Glomerular endothelial cell (primary cell): ENCODE measurements around the gene GXYLT1. TPM values are rescaled to one million over a fixed set of nuclear protein-coding genes. Genes with fewer than 3 reads are reported as not detected.
"Not testable (repeated sequence)": the region's sequence is repeated elsewhere in the genome, so short reads cannot be mapped to it uniquely, and the experiment has no call there.

Source experiments
- DNase-seq: peaks from one replicate; pipeline ENCODE4 v3.0.0-alpha.2; 2011; ENCODE audit warnings: low read depth, low spot score; ENCODE audit errors: extremely low read depth
- total RNA-seq: library from RNA; depleted of rRNA; stranded (reverse); fragments of >200 nt; gene quantifications from 2 replicates; pipeline ENCODE4 v1.2.3, GENCODE V29; 2015

Gene GXYLT1, protein sequence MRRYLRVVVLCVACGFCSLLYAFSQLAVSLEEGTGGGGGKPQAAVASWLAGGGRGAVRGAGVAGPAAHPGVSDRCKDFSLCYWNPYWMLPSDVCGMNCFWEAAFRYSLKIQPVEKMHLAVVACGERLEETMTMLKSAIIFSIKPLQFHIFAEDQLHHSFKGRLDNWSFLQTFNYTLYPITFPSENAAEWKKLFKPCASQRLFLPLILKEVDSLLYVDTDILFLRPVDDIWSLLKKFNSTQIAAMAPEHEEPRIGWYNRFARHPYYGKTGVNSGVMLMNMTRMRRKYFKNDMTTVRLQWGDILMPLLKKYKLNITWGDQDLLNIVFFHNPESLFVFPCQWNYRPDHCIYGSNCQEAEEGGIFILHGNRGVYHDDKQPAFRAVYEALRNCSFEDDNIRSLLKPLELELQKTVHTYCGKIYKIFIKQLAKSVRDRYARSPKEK
- 17.7 and 25.7 TPM in 2 replicates for total RNA-seq

DNA sequence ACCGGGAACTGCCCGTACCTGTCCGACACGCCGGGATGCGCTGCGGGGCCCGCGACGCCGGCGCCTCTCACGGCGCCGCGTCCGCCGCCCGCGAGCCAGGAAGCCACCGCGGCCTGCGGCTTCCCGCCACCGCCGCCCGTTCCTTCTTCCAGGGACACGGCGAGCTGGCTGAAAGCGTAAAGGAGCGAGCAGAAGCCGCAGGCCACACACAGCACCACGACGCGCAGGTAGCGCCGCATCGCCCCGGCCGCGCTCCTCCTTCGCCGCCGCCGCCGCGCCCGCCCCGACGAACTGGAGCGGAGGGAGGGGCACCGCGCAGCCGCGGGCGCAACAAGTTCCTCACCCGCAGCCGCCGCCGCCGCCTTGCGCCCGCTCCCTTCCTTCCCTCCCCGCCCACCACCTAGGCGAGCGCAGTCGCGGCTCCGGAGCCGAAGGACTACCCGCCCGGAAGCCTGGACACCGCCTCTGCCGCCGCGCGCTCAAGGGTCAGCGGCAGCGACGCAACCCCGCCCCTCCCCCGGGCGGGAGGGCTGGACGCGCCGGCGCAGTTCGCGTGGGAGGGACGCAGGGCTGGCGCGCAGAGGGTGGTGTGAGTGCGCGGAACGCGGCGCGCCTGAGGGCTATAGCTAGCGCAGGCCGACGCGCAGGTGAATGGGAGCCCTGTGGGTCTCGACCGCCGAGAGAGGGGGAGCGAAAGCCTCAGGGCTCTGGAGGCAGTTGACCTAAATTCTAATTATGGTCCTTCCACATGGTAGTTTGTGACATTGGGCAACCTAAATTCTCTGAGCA is at the start of gene GXYLT1:
TSS of gene GXYLT1 (minus strand) at position 467 of the 789 bp plus-strand sequence. CDS start at position 239, 228 bp downstream.
- DNase-seq: no peak

DNA sequence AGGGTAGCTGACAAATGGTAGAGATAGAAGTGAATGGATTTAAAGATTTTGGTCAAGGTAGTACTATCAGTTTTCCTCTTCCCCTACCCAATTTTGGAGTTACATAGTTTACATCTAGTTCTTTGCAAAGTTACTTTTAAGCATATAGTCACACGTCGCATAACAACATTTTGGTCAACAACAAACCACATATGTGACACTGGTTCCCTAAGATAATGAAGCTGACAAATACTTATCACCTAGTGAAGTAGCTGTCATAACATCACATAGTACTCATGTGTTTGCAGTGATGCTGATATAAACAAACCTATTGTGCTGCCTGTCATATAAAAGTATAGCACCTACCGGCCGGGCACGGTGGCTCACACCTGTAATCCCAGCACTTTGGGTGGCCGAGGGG is 48.0 kb upstream of the GXYLT1 start:
- DNase-seq: no peak

DNA sequence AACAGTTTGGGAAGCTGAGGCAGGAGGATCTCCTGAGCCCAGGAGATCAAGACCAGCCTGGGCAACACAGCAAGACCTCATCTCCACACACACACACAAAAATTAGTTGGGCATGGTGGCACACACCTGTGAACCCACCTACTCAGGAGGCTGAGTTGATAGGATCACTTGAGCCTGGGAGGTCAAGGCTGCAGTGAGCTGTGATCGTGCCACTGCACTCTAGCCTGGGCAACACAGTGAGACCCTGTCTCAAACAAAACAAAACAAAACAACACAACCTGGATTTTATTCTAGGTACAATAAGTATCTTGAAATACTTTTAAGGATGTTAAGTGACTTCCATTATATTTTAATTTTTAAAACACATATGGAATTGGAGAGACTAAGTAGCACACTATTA is 47.6 kb upstream of the GXYLT1 start:
- no peak for DNase-seq

DNA sequence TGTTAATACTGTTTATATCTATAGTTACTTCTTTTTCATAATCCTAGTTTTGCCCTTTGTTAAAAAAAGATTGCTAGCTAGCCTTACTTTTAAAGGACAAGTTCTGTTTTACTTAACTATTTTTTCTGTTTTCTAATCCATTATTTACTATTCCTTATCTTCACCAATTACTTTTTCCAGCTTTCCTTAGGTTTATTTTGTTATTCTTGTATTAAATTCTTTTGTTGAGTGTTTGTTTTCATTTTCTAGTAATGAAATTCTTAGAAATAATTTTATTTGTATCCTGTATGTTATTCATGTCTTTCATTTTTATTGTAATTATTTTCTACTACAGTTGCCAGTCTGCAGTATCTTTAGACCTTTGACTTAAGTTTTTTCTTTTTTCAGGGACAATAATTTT is 45.7 kb upstream of the GXYLT1 start:
- no peak for DNase-seq

DNA sequence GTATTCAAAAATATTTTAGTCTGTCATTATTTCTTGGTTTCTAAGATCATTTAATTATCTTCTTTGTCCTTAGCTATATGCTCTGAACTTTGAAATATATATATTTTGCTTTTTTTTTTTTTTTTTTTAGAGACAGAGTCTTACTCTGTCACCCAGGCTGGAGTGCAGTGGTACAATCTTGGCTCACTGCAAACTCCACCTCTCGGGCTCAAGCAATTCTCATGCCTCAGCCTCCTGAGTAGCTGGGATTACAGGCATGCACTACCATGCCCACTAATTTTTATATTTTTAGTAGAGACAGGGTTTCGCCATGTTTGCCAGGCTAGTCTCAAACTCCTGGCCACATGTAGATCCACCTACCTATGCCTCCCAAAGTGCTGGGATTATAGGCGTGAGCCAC is 43.6 kb upstream of the GXYLT1 start:
- not testable (repeated sequence) for DNase-seq

DNA sequence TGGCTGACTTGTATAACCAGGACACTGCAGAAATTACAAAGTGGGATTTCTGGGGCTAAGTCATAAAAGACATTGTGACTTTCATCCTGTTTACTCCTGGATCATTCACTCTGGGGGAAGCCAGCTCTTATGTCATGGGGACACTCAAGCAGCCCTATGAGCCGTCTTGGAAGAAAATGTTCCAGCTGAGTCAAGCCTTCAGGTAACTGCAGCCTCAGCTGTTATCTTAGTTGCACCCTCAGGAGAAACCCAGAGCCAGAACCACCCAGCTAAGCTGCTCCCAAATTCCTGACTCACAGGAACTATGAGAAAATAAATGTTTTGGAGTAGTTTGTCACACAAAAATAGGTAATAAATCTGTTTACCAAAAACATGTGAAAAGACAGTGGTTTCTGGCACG is 43.1 kb upstream of the GXYLT1 start:
- DNase-seq: no peak

DNA sequence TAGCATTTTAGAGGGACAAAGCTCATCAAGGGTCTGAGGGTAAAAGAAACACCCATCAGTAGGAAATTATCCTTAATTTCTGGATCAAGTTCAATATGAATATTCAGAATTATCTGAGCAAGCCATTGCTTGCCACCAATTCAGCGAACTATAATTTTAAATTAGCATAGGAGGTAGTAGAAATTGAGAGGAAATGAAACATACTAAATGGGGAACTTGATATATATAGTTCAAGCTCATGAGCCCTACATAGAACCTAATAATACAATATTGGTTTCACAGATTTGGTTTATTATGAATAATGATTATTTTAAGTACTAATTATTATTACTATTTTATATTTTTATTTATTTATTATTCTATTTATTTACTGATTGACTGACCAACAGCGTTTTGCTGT is 42.1 kb upstream of the GXYLT1 start:
- no peak for DNase-seq

DNA sequence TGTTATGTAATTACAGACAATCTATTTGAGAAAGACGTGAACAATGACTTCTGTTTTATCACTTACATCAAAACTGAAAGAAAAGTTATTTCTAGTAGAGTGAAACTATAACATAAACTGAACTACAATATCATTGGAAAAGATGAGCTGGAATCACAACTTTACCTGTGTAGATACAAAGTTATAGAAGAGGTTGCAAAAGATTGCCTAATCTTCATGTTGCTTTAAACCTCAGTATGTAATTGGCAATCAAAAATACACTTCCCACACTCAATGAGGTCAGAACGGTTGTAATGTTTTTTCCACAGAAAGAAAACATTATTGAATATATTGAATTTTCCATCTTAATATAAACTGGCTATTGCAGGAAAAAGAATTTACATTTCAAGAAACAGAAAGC is 37.7 kb upstream of the GXYLT1 start:
- DNase-seq: no peak

DNA sequence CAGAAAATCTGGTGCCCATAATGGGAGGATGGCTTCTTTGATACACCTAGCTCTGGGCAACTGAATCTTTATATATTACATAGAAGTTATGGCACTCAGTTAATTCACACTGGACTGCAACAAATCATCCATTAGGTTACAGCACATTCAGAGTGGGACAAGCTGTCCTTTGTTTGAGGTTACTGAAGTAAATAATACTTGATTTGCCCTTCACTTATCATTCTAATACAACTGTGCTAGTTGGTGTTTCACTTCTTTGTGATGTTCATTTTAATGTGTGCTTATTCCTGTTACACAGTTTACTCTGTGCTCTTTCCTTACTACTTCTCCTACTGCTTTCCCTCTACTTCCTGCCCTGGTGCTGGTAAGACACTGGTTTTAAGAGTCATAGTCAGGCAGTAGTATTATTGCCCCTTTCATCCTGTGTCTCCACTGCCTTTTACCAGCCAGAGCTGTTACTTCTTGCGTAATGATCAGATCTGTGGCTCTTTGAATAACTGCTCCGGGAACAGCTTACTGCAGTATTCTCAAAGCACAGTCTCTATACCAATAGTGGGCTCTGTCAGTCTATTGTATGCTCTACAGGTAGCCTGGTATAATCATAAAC is 36.4 kb upstream of the GXYLT1 start:
- no peak for DNase-seq

DNA sequence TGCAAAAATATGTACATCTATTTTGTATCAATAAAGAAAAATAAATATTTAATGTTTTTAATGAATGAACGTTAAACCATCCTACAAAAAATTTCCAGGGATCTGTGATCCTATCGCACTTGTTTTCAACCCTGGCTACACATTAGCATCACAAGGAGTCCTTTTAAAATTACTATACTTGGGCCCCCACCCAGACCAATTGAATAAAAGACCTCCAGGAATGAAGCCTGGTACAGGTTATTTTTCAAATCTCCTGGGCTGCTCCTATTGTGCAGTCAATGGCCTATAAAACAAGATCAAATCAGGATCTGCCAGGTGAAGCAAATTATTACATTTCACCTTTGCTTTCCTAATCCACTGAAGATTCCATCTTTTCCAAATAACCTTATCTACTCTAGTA is 33.4 kb upstream of the GXYLT1 start:
- DNase-seq: no peak

DNA sequence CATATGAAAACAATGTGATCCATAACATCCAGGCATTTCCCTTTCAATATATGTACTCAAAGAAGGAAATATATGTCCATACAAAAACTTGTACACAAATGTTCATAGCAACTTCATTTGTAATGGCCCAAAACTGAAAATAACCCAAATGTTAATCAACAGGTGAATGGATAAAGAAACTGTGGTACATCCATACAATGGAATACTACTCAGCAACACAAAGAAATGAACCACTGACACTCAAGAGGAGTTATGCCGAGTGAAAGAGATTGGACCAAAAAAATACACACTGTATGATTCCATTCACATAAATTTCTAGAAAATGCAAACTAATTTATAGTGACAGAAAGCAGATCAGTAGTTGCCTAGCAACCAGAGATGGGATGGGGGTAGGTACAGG is 30.3 kb upstream of the GXYLT1 start:
- DNase-seq: no peak

DNA sequence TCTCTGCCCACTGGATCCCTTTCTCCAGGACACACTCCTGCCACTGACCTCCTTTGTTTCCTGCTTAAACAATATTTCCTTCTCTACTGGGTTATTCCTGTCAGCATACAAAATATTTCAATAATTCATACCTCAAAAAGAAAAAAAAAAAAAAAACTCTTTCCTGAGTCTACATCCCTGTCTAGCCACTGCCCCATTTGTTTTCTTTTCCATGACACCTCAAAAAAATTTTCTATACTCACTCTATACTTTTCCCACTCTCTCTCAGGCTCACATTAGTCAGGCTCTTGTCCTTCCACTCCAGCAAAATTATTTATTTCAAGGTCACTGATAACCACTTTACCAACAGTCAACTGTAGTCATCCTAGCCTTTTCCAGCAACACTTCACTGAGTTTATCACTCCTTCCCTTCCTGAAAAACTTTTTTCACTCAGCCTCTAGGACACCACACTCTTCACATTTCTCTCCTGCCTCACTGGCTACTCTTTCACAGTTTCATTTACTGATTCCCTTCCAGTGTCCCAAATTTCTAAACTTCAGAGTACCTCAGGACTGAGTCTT is 29.4 kb upstream of the GXYLT1 start:
- no peak for DNase-seq

DNA sequence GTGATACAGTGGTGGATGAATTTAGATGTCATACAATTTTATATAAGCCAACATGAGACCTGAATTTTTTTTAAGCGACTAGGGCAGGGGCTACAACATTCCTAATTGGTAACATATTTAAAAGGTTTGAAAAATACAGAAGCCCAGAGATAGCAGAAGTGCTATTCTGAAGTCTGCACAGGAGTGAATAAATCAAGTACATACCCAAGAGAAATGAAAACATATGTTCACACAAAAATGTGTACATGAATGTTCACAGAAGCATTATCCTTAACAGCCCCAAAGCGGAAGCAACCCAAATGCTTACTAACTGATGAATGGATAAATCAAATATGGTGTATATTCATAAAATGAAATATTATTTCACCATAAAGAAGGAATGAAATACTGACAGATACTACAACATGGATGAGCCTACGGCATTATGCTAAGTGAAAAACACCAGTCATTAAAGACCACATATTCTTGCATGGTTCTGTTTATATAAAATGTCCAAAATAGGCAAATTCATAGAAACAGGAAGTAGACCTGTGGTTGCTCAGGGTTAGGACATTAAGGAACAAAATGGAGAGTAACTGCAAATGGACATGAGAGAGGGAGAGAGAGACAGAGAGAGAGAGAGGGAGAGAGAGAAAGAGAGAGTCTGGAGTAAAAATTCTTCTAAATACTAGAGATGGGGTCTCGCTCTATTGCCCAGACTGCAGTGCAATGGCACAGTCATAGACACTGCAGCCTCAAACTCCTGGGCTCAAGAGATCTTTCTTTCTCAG is 28.0 kb upstream of the GXYLT1 start:
- DNase-seq: no peak

DNA sequence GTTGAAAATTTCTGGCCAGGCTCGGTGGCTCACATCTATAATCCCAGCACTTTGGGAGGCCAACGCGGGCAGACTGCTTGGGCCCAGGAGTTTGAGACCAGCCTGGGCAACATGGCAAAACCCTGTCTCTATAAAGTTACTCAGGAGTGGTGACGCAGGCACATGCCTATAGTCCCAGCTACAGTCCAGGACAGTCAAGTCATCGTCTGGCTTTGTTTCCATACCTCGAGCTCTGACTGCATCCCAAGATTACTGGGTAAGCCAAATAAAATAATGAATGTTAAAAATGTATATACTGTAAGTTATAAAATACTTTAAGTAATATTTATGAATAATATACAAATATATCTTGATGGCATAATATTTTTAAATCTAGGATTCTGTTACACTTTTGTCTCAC is 23.0 kb upstream of the GXYLT1 start:
- DNase-seq: no peak

DNA sequence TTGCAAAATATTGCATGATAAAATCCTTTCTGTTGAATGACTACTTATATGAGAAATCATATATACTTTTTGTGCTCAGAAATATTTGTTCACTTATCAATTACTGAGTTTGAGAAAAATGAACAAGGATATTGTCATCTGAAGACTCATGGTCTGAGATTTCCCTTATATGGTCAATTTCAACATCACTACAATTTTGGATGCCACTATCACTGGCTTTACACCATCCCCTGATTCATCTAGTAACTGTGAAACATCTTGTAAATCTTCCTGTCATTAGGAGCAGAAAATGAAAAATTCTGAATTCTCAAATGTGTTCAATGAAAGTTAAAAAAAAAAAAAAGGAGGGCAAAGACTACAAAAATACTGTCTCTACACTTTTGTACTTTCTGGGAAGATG is 21.8 kb upstream of the GXYLT1 start:
- DNase-seq: no peak

DNA sequence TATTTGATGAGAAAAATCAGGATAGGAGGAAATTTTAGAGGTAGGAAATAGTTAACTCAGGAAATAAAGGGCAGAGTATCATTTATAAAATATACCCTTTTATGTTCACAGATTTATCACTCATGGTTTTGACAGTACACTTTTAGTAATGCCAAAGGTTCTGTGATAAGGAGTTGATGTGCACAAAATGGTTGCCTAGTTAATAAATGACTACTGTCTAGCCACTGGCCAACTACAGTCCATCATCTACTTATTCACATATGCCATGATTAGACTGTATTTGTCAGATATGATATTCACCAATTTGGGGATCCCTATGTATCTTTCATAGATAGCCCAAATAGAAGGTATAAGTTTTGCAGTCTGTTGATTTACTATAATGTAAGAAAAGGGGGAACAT is 19.2 kb upstream of the GXYLT1 start:
- no peak for DNase-seq

DNA sequence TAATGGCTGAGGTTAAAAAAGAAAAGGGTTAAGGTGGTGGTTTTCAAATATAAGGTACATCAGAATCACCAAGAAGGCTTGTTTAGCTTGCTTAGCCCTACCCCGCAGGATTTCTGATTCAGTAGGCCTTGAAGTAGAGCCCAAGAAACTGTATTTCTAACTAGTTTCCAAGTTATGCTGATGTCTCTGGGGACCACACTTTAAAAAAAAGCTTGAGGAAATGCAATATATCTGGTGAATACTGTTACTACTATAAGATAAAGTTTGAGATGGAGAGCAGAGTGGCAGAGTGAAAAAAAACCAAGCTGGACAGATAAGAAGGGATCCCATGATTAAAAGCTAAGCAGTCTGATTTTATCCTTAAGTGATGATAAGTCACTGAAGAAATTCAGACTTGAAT is 18.3 kb upstream of the GXYLT1 start:
- DNase-seq: no peak

DNA sequence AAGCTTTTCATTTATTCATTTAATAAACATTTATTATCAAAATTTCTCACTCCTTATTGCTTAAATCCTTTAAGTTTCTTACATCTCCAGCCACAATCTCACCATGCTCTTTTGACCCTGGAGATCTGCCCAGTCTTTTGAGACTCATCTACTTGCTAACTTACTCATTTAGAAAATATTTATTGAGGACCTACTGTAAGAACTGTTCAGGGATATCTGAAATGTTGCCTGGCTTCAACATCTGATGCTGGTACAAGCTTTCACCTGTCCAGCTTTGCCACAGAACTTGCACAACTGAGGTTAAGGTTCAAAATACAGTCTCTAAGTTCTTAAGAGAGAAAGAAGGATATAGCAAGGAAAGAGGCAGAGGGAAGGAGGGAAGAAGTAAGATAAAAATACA is 17.5 kb upstream of the GXYLT1 start:
- DNase-seq: no peak

DNA sequence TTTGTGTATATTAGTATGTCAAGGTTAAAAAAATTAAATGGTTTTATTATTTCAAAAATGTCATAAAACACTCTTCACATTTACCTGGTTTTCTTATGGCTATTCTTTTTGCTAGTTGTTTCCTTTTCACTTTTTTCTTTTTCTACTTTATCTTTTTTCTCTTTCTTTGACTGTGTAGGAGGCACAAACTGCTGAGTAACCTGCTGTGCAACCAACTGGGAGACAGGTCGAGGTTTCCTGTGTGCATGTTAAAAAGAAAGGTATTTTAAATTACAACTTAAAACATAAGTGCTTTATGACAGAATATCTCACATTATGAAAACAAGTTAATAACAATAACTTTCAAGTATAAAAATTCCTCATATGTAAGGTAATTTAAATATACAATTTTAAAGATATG is 16.9 kb upstream of the GXYLT1 start:
- DNase-seq: no peak

DNA sequence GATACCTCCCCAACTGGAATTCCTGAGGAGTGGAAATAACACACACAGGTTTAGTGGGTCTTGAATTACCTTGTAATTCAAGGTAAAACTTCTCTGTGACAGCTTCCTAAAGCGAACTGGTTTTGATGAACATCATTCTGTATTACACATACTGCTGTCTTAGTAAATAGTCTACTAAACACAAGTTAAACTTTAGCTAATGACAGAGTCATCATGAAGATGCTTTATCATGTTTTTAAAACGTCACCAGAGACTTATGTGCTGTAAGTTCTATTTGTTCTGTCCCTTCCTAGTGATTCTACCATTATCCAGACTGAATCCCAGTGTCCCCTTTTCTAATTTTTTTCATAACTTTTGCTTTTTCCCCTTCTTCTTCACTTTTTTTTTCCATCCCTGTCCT is 11.6 kb upstream of the GXYLT1 start:
- no peak for DNase-seq
